Measurements from ENCODE around the gene NUP58.
"Not testable (repeated sequence)": the region's sequence is repeated elsewhere in the genome, so short reads cannot be mapped to it uniquely, and the experiment has no call there.

NUP58 gene

GRCh38 chr13:25306671-25307464 lies 5.4 kb downstream of the NUP58 start:
- DNase-seq (ENCODE audit: low read depth, low spot score), result no peak

- no peak for DNase-seq (ENCODE audit: low read depth, low spot score)
Measured at GRCh38 chr13:25310891-25311290, 9.5 kb downstream of the NUP58 start.

GRCh38 chr13:25318946-25319345 lies 17.5 kb downstream of the NUP58 start:
- DNase-seq (ENCODE audit: low read depth, low spot score), result not testable (repeated sequence)

- DNase-seq (ENCODE audit: low read depth, low spot score), result no peak
Measured at GRCh38 chr13:25319771-25320170, 18.3 kb downstream of the NUP58 start.

GRCh38 chr13:25324100-25324499 lies 22.7 kb downstream of the NUP58 start:
- no peak for DNase-seq (ENCODE audit: low read depth, low spot score)

GRCh38 chr13:25329706-25330105 lies 28.3 kb downstream of the NUP58 start:
- no peak for DNase-seq (ENCODE audit: low read depth, low spot score)

- DNase-seq (ENCODE audit: low read depth, low spot score), result no peak
Measured at GRCh38 chr13:25330541-25330940, 29.1 kb downstream of the NUP58 start.

GRCh38 chr13:25335856-25336255 lies 34.4 kb downstream of the NUP58 start:
- DNase-seq (ENCODE audit: low read depth, low spot score), result no peak

GRCh38 chr13:25345576-25345975 lies 44.2 kb downstream of the NUP58 start:
- DNase-seq (ENCODE audit: low read depth, low spot score), result no peak

- DNase-seq (ENCODE audit: low read depth, low spot score), result no peak
Measured at GRCh38 chr13:25347151-25347550, 45.7 kb downstream of the NUP58 start.

- no peak for DNase-seq (ENCODE audit: low read depth, low spot score)
Measured at GRCh38 chr13:25351404-25351803, 50.0 kb downstream of the NUP58 start.

GRCh38 chr13:25352230-25352629 lies 50.8 kb downstream of the NUP58 start:
- DNase-seq (ENCODE audit: low read depth, low spot score), result no peak

- no peak for DNase-seq (ENCODE audit: low read depth, low spot score)
Measured at GRCh38 chr13:25352806-25353205, 51.4 kb downstream of the NUP58 start.

- DNase-seq (ENCODE audit: low read depth, low spot score), result no peak
Measured at GRCh38 chr13:25353344-25353743, 51.9 kb downstream of the NUP58 start.

GRCh38 chr13:25354377-25354776 lies 53.0 kb downstream of the NUP58 start:
- DNase-seq (ENCODE audit: low read depth, low spot score), result no peak

- DNase-seq (ENCODE audit: low read depth, low spot score), result not testable (repeated sequence)
Measured at GRCh38 chr13:25360443-25360842, 59.0 kb downstream of the NUP58 start.

GRCh38 chr13:25365720-25366235 lies 64.4 kb downstream of the NUP58 start:
- DNase-seq (ENCODE audit: low read depth, low spot score), result no peak

- DNase-seq (ENCODE audit: low read depth, low spot score), result no peak
Measured at GRCh38 chr13:25371158-25371874, 69.9 kb downstream of the NUP58 start.

GRCh38 chr13:25371875-25372283 lies 70.5 kb downstream of the NUP58 start, which contains the start of gene ATP8A2:
TSS of gene ATP8A2 (plus strand) at chr13:25371974. CDS start at chr13:25372213, 239 bp downstream.
- no peak for DNase-seq (ENCODE audit: low read depth, low spot score)

GRCh38 chr13:25372284-25373081 lies 71.1 kb downstream of the NUP58 start:
- no peak for DNase-seq (ENCODE audit: low read depth, low spot score)

GRCh38 chr13:25375727-25376358 lies 74.4 kb downstream of the NUP58 start:
- DNase-seq (ENCODE audit: low read depth, low spot score), result no peak
